GM19468 (cell line): ENCODE measurements around the gene BBS2.
"Not testable (repeated sequence)": the region's sequence is repeated elsewhere in the genome, so short reads cannot be mapped to it uniquely, and the experiment has no call there.

Experiments
- ATAC-seq: cut with Tn5 transposase; IDR thresholded peaks from one replicate; pipeline ENCODE4 v1.9.1; 2021; ENCODE audit warnings: mild to moderate bottlenecking, moderate library complexity, moderate number of reproducible peaks; ENCODE audit not compliant: unreplicated experiment; ENCODE audit errors: extremely low read depth

Gene BBS2

DNA sequence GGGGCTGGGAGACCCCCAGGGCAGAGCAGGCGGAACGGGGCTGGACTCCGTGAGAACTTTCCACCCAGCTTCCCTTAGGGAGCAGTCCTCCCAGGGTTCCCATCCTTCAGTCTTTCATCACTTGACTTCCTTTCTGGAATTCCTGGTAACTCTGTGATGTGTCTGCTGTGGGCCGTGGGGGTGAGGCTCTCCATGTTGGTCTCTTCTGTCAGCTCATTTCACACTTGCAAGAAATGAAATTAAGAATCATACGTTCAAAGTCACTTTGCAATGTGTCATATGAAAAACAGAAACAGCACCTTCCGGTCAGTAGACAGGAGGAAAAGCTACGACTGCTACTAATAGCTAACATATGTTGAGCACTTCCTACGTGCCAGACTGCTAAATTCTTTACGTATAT lies 5.4 kb upstream of the BBS2 start:
- no peak for ATAC-seq

DNA sequence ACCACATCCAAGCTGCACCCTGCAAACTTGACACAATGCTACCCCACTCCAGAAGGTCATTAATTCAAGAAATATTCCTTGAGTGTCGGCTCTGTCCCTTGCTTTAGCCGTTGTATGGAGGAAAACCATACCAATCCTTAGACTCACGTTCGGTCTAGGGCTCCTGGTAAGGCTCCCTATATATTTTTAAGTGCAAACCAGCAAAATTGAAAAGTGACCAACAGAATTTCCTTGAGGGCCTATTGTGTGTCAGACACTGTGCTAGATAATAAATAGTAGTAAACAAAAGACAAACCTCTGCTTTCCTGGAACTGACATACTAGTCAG lies 390 bp upstream of the BBS2 start:
- no peak for ATAC-seq

DNA sequence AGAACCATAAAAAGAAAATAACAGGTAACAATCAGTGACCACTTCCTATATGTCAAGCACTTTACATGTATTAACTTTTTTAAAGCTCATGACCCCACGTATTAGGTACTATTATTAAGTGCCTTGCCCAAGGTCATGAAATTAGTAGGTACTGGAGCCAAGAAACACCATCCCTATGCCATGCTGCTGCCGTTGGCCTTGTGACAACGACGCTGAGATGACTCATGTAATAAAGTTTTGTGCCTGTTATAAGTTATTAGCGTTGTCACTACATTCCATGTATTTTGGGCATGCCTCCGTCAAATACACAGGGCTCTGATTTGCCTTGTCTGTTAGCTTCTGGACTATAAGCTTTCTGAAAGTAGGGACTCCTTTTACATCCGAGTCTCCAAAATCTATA lies 1.4 kb downstream of the BBS2 start:
- ATAC-seq: no peak

DNA sequence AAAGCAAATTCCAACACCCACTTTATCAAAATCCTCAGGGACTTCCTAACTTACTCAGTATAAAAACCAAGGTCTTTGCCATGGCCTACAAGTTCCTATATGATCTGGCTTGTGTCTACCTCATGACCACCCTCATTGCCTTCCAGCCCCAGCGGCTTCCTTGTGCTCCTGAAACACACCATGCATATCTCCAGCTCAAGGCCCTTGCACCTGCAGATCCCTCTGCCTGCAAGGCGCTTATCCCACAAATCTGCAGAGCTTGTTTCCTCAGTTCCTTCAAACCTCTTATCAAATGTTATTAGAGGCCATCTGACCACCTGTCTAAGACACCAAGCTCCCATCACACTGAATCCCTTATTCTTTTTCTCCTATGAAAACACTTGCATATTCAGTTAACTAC lies 2.6 kb downstream of the BBS2 start:
- no peak for ATAC-seq

DNA sequence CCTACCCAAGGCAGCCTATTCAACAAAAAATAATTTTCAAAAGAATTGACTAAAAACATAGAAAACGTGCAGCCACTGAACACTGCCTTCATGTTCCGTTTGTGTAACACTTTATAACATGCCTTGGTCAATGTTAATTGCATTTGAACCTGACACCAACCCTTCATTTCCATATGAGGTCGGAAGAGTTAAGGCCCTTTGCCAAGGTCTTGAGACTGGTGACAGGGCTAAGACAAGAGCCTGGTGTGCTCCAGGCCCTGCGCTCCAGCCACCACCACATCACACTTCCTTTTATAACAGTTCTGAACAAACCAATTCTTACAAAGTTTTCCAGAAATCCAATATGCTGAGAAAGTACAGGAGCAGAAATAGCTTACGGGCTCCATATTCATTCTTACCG lies 4.2 kb downstream of the BBS2 start:
- ATAC-seq: no peak

DNA sequence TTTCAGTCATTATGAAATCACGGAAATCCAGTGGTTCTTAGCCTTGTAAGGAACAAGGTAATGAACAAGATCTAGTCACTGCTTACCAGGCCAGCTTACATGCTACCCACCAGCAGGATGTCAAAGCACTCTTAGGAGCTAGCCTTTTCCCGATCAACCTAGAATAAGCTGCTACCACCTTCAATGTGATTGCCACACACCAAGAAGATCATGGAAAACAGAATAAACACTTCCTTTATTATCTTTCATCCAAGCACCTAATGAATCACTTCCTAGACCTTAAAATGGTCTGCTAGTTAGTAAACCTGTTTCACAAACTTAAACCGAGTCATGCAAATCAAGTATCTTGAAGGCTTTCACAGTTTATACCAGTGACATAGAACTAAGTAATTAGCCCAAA lies 5.0 kb downstream of the BBS2 start:
- ATAC-seq: no peak

DNA sequence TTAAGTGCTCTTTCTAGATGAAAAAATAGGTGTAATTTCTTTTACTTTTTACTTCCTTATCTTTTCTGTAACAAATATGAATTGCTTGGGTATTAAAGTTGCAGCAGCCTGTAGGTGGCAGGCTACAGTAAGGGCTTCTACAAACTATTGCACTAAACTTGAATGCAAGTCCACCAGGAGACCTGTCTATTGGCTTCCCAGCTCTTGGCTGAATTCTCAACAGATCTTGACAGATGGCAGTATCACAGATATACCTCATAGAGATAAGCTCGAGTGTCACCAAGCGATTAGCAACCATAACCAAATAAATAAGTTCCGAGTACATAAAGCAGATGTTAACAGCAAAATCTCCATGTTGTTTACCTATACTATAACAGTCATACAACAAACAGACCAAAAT lies 5.9 kb downstream of the BBS2 start:
- ATAC-seq: no peak

DNA sequence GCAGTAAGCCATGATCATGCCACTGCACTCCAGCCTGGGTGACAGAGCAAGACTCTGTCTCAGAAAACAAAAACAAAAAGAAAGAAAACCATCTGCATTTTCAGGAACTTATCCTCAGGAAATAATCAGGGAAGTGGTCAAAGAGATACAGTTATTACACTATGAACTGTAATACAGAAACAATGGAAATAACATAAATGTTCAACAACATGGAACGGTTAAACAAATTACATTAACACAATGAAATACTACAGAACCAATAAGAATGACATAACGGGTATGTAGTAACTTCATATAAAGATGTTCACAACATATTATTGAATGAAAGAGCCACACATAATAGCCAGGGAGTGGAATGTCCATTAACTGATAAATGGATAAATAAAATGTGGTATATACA lies 6.7 kb downstream of the BBS2 start:
- ATAC-seq: no peak

DNA sequence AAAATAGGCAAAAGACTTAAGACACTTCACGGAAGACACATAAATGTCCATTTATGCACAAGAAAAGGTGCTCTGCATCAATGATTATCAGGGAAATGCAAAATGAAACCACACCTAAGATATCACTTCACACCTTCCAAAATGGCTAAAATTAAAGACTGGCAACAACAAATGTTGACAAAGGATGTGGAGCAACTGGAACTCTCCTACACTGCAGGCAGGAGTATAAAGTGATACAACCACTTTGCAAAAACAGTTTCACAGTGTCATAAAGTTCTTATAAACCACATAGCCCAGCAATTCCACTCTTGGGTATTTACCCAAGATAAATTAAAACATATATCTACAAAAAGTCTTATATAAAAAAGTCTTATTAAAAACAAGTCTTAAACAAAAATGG lies 7.8 kb downstream of the BBS2 start:
- no peak for ATAC-seq

DNA sequence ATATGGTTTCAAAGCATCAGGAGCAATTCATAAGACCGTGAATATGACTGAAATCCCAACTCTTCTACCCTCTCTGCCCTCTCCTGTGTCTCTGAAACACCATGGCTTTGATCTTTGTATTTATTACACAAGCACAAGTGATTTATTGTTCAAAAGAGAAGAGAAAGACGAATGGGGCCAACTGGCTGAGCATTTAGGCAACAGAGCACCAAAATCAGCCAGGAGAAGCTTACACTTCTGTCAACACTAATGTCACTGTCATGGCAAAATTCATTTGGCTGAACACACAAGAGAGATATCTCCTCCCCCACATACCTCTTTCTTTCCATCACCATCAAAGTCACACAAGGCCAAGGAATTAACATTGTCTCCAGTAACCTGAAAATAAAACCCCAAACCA lies 9.3 kb downstream of the BBS2 start:
- ATAC-seq: no peak

DNA sequence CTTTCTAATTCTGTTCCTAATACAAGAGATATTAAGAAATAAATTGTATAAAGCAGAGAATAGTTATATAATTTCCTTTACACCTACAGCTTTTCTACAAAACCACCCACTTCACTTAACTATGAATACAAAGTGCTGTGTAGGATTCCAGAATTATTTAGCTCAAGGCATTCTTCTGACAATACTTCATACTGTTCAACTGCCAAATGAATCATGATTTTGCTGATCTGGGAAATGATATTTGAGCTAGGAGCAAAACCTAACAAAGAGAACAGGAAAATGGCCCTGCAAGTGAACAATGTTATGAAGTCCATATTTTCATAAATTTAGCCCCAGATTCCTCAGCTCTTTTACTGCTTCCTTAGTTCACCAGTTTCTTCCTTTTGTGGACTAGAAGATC lies 12.9 kb downstream of the BBS2 start:
- ATAC-seq: no peak

DNA sequence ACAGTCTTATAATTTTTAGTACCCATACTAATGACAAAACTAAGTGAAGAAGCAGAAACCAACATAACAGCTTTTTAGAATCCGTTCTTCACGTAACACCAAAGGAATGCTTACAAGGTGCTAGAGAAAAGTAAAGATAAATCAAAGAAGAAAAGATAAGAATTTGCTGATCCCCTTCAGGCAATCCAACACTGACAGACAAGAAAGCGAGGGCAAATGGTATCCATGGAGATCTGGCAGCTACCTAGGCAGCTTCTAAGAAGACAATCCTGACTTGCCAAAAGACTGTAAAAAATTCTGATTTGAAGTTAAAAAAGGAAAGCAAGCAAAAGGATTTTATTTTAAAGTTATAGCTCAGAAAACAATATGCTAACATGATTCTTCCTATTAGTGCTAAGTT lies 14.6 kb downstream of the BBS2 start:
- ATAC-seq: no peak

DNA sequence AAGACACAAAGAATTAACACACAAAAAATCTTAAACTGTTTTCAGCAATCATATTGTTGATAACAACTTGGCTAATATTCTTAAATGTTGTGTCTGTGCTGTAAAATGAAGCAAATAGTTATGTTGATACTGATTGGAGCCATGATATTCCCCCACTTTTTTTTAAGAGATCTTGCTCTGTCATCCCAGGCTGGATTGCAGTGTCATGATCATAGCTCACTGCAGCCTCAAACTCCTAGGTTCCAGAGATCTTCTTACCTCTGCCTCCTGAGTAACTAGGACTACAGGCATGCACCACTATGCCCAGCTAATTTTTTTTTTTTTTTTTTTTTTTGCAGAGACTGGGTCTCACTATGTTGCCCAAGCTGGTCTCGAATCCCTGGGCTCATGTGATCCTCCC lies 26.0 kb downstream of the BBS2 start:
- no peak for ATAC-seq

DNA sequence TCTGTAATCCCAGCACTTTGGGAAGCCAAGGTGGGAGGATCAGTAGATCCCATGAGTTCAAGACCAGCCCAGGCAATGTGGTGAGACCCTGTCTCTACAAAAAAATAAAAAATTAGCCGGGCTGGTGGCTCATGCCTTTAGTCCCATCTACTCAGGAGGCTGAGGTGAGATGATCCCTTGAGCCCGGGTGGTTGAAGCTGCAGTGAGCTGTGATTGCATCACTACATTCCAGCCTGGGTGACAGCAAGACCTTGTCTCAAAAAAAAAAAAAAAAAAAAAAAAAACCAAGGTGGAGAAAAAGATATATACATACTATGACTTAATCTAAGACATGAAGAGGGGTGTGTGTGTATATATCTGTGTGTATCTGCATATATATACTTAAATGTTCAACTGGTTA lies 26.7 kb downstream of the BBS2 start:
- ATAC-seq: no peak

DNA sequence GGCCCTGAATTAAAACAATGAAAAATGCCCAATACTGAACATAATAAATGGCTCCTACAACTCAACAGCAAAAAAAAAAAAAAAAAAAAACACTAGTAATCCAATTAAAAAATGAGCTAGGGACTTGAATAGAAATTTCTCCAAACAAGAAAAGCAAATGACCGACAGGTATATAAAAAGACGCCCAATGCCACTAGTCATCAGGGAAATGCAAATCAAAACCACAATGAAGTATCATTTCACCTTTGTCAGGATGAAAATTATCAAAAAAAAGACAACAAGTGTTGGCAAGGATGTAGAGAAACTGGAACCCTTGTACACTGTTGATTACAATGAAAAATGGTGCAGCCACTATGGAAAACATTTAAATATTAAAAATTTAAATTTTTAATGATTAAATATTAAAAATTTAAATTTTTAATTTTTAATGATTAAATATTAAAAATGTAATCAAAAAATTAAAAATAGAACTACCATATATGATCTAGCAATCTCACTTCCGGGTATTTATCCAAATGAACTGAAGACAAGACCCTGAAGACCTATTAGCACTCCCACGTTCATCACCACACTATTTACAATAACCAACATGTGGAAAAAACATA lies 28.1 kb downstream of the BBS2 start:
- no peak for ATAC-seq

DNA sequence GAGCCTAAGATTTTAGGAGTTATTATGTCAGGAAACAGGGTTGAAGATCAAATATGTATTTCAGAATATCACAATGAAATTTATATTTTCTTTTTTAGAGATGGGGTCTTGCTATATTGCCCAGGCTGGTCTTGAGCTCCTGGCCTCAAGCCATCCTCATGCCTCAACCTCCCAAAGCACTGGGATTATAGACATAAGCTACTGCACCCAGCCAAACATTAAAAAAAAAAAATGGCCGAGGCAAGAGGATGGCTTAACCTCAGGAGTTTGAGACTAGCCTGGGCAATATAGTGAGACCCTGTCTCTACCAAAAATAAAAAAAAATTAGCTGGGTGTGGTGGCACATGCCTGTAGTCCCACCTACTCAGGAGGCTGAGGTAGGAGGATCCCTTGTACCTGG lies 31.0 kb downstream of the BBS2 start:
- not testable (repeated sequence) for ATAC-seq

DNA sequence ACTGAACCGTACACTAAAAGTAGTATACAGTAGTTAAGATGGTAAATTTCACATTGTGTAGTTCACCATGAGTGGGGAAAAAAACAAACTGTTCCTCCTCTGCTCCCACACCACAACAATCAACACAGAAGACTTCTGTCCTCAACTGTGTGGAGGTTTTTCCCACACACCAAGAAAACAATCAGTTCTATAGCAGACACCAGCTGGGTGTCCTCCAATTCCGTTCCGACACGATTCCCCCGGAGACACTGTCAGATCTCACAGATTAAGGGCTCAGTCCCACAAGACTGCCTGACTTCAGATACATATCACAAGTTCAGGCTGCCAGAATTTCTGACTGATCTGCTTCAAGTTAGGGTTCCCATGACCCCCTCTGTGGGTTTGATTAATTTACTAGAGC lies 31.8 kb downstream of the BBS2 start:
- ATAC-seq: no peak

DNA sequence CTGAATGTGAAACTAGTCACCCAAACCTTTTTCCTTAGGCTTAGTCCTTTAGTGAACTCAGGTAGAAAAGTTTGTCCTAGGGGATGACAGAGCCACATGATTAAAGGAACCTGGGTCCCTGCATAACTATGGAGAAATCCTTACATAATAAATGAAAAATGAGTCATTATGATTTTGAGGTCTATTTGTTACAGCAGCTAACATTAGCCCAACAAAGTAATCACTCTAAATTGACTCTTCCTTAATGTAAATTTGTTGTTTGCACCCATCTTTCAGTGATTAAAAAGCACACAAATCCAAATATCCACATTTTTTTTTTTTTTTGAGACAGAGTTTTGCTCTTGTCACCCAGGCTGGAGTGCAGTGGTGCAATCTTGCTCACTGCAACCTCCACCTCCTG lies 36.4 kb downstream of the BBS2 start:
- ATAC-seq: no peak

DNA sequence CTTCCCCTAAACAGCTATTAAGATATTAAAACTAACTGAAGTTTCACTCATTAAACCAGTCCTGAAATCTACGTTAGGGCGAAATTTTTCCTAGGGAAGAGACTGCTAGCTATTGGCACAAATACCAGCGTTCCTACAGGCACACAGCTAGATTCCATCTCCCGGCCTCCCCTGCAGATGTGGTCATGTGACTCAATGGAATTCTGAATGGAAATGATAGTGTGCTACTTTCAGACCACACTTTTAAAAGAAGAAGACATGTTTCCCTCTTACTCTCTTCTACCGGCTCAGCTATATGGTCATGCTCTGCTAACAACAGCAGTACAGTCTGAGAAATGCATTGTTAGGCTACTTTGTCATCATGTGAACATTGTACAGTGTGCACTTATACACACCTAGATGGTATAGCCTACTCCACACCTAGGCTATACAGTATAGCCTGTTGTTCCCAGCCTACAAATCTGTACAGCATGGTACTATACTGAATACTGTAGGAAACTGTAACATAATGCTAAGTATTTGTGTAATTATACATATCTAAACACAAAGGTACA lies 37.1 kb downstream of the BBS2 start:
- ATAC-seq: no peak

DNA sequence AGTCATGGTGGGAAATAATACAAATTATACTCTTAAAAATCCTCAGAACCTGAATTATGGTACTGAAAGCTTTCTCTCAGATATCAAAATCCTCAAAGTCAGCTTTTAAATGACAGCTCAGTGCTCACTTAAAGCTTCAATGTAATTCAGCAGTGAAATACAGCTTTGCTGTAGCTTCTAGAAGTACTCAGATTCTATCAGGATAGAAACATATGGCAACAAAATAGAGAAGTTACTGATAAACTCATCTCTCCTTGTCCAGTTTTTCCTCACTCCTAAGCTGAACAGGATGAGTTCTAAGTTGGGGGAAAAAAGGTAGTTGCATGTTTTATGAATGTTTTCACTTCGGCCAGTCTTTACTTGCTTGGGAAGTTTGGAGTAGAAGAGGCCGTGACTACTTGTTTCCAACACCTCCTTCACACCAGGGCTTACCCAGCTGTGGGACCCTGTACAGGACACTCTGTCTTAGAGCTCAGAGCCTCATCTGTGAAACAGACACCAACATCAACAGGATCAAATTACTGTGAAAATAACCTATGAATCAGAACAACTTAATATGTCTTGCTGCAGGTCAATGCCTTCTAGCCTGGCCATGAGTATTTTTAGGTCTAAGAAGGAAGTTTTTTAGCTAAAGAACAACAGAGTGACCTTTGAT lies 38.2 kb downstream of the BBS2 start:
- no peak for ATAC-seq

DNA sequence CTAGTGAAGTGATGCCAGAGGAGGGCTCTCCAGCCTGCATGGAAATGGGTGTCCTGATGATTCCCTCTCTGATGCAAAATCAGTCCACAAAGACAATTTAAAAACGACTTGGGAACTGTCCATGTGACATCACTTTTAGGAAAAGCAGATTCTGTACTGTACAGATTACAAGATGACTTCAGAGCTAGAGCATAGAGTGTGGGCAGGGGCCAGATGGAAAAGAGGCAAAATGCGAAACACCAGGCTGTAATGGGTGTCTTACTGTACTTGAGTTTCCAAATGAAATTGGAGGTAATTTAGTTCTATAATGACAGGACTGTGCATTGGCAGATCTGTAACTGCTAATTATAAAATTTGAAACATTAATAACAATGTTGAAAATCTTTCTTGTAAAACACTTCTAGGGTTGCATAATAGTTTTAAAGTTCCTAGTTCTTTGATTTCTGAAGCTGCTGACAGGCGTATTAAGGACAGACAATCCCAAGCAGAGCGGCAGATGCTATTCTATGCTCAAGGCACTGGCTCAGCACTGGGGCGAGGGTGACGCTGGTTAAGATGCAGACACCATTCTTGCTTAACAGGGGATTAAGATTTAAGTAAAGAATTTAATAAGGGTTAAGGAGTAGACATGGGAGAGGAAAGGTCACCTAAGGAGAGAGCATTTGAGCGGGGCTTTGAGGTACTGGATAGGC lies 38.9 kb downstream of the BBS2 start:
- no peak for ATAC-seq

DNA sequence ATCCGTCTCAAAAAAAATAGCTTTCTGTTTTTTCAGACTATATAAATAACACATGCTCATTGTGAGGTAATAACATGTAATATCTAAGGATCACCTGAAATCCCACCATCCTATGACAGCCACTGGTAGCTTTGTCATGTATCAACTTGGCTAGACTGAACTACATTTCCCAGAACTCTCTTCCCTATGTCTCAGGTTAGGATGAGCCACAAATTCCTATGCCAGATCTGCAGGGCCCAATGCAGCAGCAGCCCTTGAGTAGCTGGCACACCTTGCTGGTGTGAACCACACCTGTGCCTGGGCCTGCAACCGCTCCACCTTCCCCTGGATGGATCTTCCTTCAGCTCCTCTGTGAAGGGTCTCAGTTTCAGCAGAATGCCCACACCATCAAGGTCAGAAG lies 40.4 kb downstream of the BBS2 start:
- no peak for ATAC-seq
